Islet of Langerhans (tissue), 1 donor: Measurements from ENCODE around the gene SOCS1.

Experiments
- FAIRE-seq: peaks from one replicate; lab custom pipeline; 2011; peaks lifted over from hg19 to GRCh38; lab: Jason Lieb, UNC

The SOCS1 gene

DNA sequence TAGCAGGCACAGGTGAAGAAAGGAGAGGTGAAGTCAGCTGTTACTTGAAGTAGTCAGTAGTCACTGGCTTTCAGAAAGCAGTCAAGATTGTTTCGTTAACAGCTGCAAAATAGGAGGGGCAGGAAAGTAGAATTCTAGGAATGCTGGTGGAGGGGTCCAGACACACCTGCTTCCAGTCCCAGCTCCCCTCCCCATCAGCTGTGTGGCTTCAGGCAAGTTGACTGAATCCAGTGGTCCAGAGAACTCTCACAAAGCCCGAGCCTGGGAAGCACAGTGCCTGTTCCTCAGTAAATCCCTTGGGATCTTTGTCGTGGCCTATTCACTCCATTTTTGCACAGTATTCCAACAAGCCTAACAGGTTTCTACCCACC is 4.6 kb upstream of the SOCS1 start:
- FAIRE-seq: no peak

GRCh38 chr16:11259655-11260595 is 3.9 kb upstream of the SOCS1 start:
- no peak for FAIRE-seq

GRCh38 chr16:11258553-11259492 is 2.8 kb upstream of the SOCS1 start:
- no peak for FAIRE-seq

DNA sequence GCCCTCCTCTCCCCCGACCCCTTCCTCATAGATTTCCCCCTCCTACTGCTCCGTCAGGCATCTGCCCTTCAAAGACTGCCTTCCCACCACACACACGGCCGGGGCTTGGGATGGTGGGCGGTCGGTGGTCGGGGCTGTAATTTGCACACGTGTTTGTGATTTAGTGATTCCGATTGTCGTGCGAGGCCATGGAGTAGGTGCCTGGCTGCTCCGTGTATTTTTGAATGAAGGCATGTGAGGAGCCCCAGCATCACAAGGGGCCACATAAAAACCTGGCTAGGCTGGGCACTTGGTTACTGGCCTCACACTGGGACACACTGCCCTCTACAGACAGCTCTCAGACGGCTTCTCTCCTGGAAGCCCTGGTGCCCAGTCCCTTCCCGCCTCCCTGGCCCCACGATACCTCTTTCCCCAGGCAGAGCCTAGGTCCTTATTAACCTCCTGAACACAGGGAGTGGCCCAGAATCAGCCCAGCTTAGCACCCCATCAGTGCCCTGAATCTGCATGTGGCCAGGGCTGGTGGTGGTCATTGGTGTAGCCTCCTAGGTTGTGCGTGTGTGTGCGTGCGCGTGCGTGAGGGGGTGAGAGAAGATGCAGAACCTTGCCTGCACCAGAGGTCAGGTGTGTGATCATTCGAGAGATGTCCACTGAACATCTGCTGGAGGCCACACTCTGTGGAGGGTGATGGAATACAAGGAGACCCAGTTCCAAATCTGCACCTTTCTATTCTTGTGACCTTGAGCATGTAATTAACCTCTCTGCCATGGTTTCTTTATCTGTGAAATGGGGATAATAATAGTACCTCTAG is 1.3 kb upstream of the SOCS1 start:
- FAIRE-seq: no peak

- no peak for FAIRE-seq
These were observed 692 bp upstream of the SOCS1 start for GRCh38 chr16:11256661-11257130.

GRCh38 chr16:11254913-11255736 is 879 bp downstream of the SOCS1 start:
- FAIRE-seq: no peak

- no peak for FAIRE-seq
These were observed 1.8 kb downstream of the SOCS1 start for GRCh38 chr16:11253995-11254912.

GRCh38 chr16:11253009-11253994 is 2.7 kb downstream of the SOCS1 start:
- no peak for FAIRE-seq

DNA sequence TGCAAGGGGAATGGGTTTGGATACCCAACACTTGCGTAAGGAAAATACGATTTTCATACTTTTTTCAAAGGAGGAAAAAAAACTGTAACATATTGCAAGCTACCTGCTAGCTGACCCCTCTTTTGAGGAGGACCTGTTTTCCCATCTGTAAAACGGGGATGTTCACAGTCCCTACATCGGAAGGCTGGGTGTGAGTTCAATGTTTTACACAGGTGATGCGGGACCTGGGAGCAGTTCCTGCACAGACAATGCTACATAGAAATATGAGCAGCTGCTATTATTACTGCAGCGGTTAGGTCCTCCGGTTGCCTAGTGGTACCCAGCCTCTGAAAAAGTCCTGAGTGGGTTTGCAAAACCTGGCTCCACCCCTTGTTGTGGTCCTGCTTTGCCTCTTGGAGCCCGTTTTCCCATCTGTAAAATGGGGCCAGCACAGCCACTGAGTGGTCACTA is 3.5 kb downstream of the SOCS1 start:
- no peak for FAIRE-seq

GRCh38 chr16:11251525-11252481 is 4.2 kb downstream of the SOCS1 start:
- no peak for FAIRE-seq

GRCh38 chr16:11250786-11251524 is 5.0 kb downstream of the SOCS1 start:
- FAIRE-seq: no peak

- FAIRE-seq: no peak
These were observed 5.8 kb downstream of the SOCS1 start for GRCh38 chr16:11250091-11250785.

GRCh38 chr16:11249233-11250061 is 6.6 kb downstream of the SOCS1 start:
- no peak for FAIRE-seq

DNA sequence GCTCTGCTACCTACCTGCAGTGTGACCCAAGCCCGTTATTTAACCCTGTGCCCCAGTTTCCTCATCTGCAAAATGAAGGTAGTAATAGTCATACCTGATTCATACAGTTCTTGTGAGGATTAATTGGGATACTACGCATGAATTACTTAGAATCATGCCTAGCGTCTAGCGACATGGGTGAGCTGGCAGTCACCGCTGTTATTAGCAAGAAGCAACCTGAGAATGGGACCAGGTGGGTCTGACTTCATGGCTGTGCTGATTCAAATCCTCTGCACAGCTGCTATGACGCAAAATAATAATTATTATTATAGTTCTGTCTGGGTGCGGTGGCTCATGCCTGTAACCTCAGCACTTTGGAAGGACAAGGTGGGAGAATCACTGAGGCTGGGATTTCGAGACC is 7.9 kb downstream of the SOCS1 start:
- no peak for FAIRE-seq

GRCh38 chr16:11245988-11246387 is 10.0 kb downstream of the SOCS1 start:
- FAIRE-seq: no peak
